ENCODE measurements around the gene RCVRN. TPM values are rescaled to one million over a fixed set of nuclear protein-coding genes. Genes with fewer than 3 reads are reported as not detected.
"Not testable (repeated sequence)": the region's sequence is repeated elsewhere in the genome, so short reads cannot be mapped to it uniquely, and the experiment has no call there.

RCVRN gene
- total RNA-seq, 2 experiments from 2014 or later: not detected

- H3K9me3 Mint-ChIP-seq: no peaks in the 10 kb centered on the region
- POLR2A ChIA-PET: no interaction called here
- DNase-seq (peak in 3 of 14 experiments; percentile 55 to 67 (median 61)), ATAC-seq (ENCODE audit: poor library complexity) (no peak)
- no peak overlapping the region for H3K27ac ChIP-seq (ENCODE audit: low read depth in 1 of 2, low read length in 2 of 2)
- H3K4me3 ChIP-seq (ENCODE audit: low read length): no peak overlapping the region
- no peaks in the 10 kb centered on the region for H3K36me3 Mint-ChIP-seq (ENCODE audit: low read depth)
- no peak overlapping the region for H3K27ac Mint-ChIP-seq
- intact Hi-C loops (cut with DNase I, micrococcal nuclease): loop anchor here (2.0 to 5.0 kb wide), 3 partner anchors 302 to 694 kb away; no protein-coding TSS in a partner anchor
- no peaks in the 10 kb centered on the region for H3K4me1 ChIP-seq (ENCODE audit: insufficient read depth, low read length)
- no peak overlapping the region for H3K4me3 Mint-ChIP-seq
- no peaks in the 10 kb centered on the region for H3K4me1 Mint-ChIP-seq (ENCODE audit: low read depth)
- peak; percentile 61 for TF ChIP-seq CTCF (IDR thresholded peaks at IDR 0.05)
- H3K36me3 ChIP-seq (ENCODE audit: insufficient read depth, low read length): no peaks in the 10 kb centered on the region
- no peaks in the 10 kb centered on the region for H3K9me3 ChIP-seq (ENCODE audit: control insufficient read depth in 1 of 2, insufficient read depth in 1 of 2, low read length in 2 of 2)
- no peaks in the 10 kb centered on the region for H3K27me3 ChIP-seq (ENCODE audit: control insufficient read depth in 1 of 2, insufficient read depth in 2 of 2, low read length in 2 of 2)
- H3K27me3 Mint-ChIP-seq: no peaks in the 10 kb centered on the region
- CTCF ChIA-PET: interaction anchor here (0.7 to 1.2 kb wide), 3 partner anchors 9 to 18 kb away, joined by 3 read pairs; no protein-coding TSS in a partner anchor
Observed at GRCh38 chr17:9924735-9925191, 19.7 kb upstream of the RCVRN start.

GRCh38 chr17:9922012-9922848 is 17.2 kb upstream of the RCVRN start:
- POLR2A ChIA-PET: no interaction called here
- H3K36me3 ChIP-seq (ENCODE audit: insufficient read depth, low read length): no peaks in the 10 kb centered on the region
- CTCF ChIA-PET: no interaction called here
- H3K9me3 Mint-ChIP-seq: no peaks in the 10 kb centered on the region
- no peak overlapping the region for H3K27ac ChIP-seq (ENCODE audit: low read depth in 1 of 2, low read length in 2 of 2)
- H3K27me3 Mint-ChIP-seq: no peaks in the 10 kb centered on the region
- no peak overlapping the region for H3K4me3 ChIP-seq (ENCODE audit: low read length)
- DNase-seq: no peak
- H3K27me3 ChIP-seq (ENCODE audit: control insufficient read depth in 1 of 2, insufficient read depth in 2 of 2, low read length in 2 of 2): no peaks in the 10 kb centered on the region
- intact Hi-C loops (cut with DNase I, micrococcal nuclease): no loop called here
- no peak for TF ChIP-seq CTCF (IDR thresholded peaks at IDR 0.05)
- no peak overlapping the region for H3K4me3 Mint-ChIP-seq
- no peaks in the 10 kb centered on the region for H3K9me3 ChIP-seq (ENCODE audit: control insufficient read depth in 1 of 2, insufficient read depth in 1 of 2, low read length in 2 of 2)
- H3K36me3 Mint-ChIP-seq (ENCODE audit: low read depth): no peaks in the 10 kb centered on the region
- no peak for ATAC-seq (ENCODE audit: poor library complexity)
- H3K27ac Mint-ChIP-seq: no peak overlapping the region
- H3K4me1 Mint-ChIP-seq (ENCODE audit: low read depth): no peaks in the 10 kb centered on the region
- H3K4me1 ChIP-seq (ENCODE audit: insufficient read depth, low read length): no peaks in the 10 kb centered on the region

GRCh38 chr17:9921216-9921615 is 16.1 kb upstream of the RCVRN start:
- H3K4me1 ChIP-seq (ENCODE audit: insufficient read depth, low read length); H3K9me3 Mint-ChIP-seq; H3K36me3 ChIP-seq (ENCODE audit: insufficient read depth, low read length); H3K27me3 ChIP-seq (ENCODE audit: control insufficient read depth in 1 of 2, insufficient read depth in 2 of 2, low read length in 2 of 2); intact Hi-C loops (cut with DNase I, micrococcal nuclease); H3K4me3 ChIP-seq (ENCODE audit: low read length); H3K27me3 Mint-ChIP-seq; DNase-seq; H3K4me3 Mint-ChIP-seq; H3K9me3 ChIP-seq (ENCODE audit: control insufficient read depth in 1 of 2, insufficient read depth in 1 of 2, low read length in 2 of 2); H3K27ac ChIP-seq (ENCODE audit: low read depth in 1 of 2, low read length in 2 of 2); POLR2A ChIA-PET; H3K27ac Mint-ChIP-seq; CTCF ChIA-PET; ATAC-seq (ENCODE audit: poor library complexity); H3K36me3 Mint-ChIP-seq (ENCODE audit: low read depth); H3K4me1 Mint-ChIP-seq (ENCODE audit: low read depth): not testable (repeated sequence)
